MM.1S (cell line): ENCODE results near the gene APOE.
A peak's percentile ranks its signal among the peaks of the same experiment; 100 is the strongest.

Experiments used
- DNase-seq: peaks from one replicate; pipeline ENCODE4 v3.0.0-alpha.2; 2015
- H2AFZ ChIP-seq: fragments of 300-600 bp; sonication (generic); 2 replicates; pipeline ENCODE4 v1.6.0; 2016; ENCODE audit warnings: antibody characterized with exemption, low read length
- H3F3A ChIP-seq: fragments of 300-600 bp; sonication (generic); 2 replicates; pipeline ENCODE4 v1.6.1; 2016; ENCODE audit warnings: mild to moderate bottlenecking, antibody characterized with exemption, low read length, moderate library complexity, mixed read lengths; ENCODE audit not compliant: insufficient read depth
- H3K27ac ChIP-seq: fragments of 300-600 bp; sonication (generic); 2 replicates; pipeline ENCODE4 v1.5.1; 2016; ENCODE audit warnings: mild to moderate bottlenecking, low read length
- H3K27me3 ChIP-seq: fragments of 300-600 bp; sonication (generic); replicated peaks from 2 replicates; pipeline ENCODE4 v1.6.0; 2016; ENCODE audit warnings: low read length; ENCODE audit not compliant: insufficient read depth
- H3K36me3 ChIP-seq: fragments of 300-600 bp; sonication (generic); replicated peaks from 2 replicates; pipeline ENCODE4 v1.6.1; 2016; ENCODE audit warnings: mild to moderate bottlenecking, low read length, mixed read lengths; ENCODE audit not compliant: insufficient read depth
- H3K4me1 ChIP-seq: fragments of 300-600 bp; sonication (generic); 2 replicates; pipeline ENCODE4 v1.6.1; 2016; ENCODE audit warnings: low read length, mixed read lengths
- H3K4me2 ChIP-seq: fragments of 300-600 bp; sonication (generic); 2 replicates; pipeline ENCODE4 v1.6.0; 2016; ENCODE audit warnings: low read depth, low read length
- H3K4me3 ChIP-seq: fragments of 300-600 bp; sonication (generic); 2 replicates; pipeline ENCODE4 v1.5.1; 2016; ENCODE audit warnings: low read length, mixed read lengths
- H3K79me2 ChIP-seq: fragments of 300-600 bp; sonication (generic); 2 replicates; pipeline ENCODE4 v1.6.1; 2016; ENCODE audit warnings: mixed run types, low read length, mixed read lengths
- H3K9ac ChIP-seq: fragments of 300-600 bp; sonication (generic); 2 replicates; pipeline ENCODE4 v1.6.1; 2016; ENCODE audit warnings: low read length, mixed read lengths
- H3K9me2 ChIP-seq: fragments of 300-600 bp; sonication (generic); replicated peaks from 2 replicates; pipeline ENCODE4 v1.6.1; 2016; ENCODE audit warnings: mild to moderate bottlenecking, low read length, mixed read lengths; ENCODE audit not compliant: insufficient read depth
- H3K9me3 ChIP-seq: fragments of 300-600 bp; sonication (generic); replicated peaks from 2 replicates; pipeline ENCODE4 v1.6.1; 2016; ENCODE audit warnings: mild to moderate bottlenecking, low read length, mixed read lengths; ENCODE audit not compliant: insufficient read depth
- H4K20me1 ChIP-seq: fragments of 300-600 bp; sonication (generic); 2 replicates; pipeline ENCODE4 v1.6.1; 2016; ENCODE audit warnings: mild to moderate bottlenecking, low read length, moderate library complexity, mixed read lengths; ENCODE audit not compliant: insufficient read depth
- EZH2 ChIP-seq: fragments of 300-600 bp; sonication (generic); optimal IDR thresholded peaks from 2 replicates; pipeline ENCODE3; 2017; ENCODE audit warnings: low read depth, mild to moderate bottlenecking, antibody characterized with exemption, low read length, mixed read lengths
- EZH2phosphoT487 ChIP-seq: fragments of 300-600 bp; sonication (generic); IDR thresholded peaks from 2 replicates; pipeline ENCODE4 v1.6.1; 2018; ENCODE audit warnings: antibody characterized with exemption, low read length
- TF ChIP-seq, protein P1 (sequence below): fragments of 300-600 bp; sonication (generic); IDR thresholded peaks from 2 replicates; pipeline ENCODE4 v1.5.1; 2016; ENCODE audit warnings: antibody characterized with exemption, low read length, mixed read lengths

The APOE gene

DNA sequence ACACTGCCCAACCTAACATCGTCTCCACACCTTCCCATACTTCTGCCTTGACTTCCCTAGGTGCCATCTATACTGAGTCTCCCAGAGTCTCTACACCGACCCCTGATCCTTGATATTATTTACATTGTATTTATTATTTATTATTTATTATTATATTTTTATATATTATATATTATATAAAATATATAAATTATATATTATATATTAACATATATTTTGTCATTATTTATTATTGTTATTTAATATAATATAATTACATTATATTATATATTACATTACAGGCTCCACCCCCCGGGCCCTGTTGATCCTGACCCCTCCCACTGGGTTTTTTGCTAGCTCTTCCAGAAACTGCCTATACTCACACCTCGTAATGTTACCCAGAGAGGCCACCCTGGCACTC, 32.9 kb upstream of the APOE start:
- Histone ChIP-seq H4K20me1 (no peaks in the 10 kb centered on the region), H3K9me3 (no peaks in the 10 kb centered on the region), H3K4me3 (no peak overlapping the region), H2AFZ (no peak overlapping the region), H3K4me1 (no peaks in the 10 kb centered on the region), H3K27ac (no peak overlapping the region), H3K9me2 (no peaks in the 10 kb centered on the region), H3F3A (no peaks in the 10 kb centered on the region), H3K79me2 (no peaks in the 10 kb centered on the region), H3K9ac (no peak overlapping the region), H3K27me3 (peaks cover 91% of the 10 kb centered on the region), H3K36me3 (no peaks in the 10 kb centered on the region), H3K4me2 (no peak overlapping the region)
- DNase-seq = no peak
- TF ChIP-seq EZH2phosphoT487 = no peak
- no peak for TF ChIP-seq EZH2

DNA sequence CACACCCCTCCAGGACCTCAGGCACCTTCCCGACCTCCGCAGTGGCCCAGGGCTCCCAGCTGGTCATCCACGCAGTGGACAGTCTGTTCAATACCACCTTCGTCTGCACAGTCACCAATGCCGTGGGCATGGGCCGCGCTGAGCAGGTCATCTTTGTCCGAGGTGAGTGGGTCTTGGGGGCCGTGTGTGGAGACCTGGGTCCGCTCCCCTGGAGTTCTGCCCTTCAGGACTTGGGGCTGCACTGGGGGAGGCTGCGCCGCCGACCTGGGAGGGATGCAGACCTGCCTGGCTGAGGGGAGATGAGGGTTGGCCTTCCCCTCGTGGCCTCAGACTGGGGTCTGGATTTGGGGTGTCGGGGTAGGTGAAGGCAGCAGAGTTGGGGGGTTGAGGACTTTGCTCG, 31.3 kb upstream of the APOE start:
- Histone ChIP-seq H4K20me1 (no peaks in the 10 kb centered on the region), H3K4me1 (no peaks in the 10 kb centered on the region), H3K4me3 (no peak overlapping the region), H3K79me2 (no peaks in the 10 kb centered on the region), H3K27ac (no peak overlapping the region), H3K9ac (no peak overlapping the region), H3K9me3 (no peaks in the 10 kb centered on the region), H3F3A (no peaks in the 10 kb centered on the region), H3K9me2 (no peaks in the 10 kb centered on the region), H3K36me3 (no peaks in the 10 kb centered on the region), H3K4me2 (no peak overlapping the region), H2AFZ (no peak overlapping the region), H3K27me3 (peaks cover 93% of the 10 kb centered on the region)
- DNase-seq = no peak
- no peak for TF ChIP-seq EZH2phosphoT487
- TF ChIP-seq, protein P1, sequence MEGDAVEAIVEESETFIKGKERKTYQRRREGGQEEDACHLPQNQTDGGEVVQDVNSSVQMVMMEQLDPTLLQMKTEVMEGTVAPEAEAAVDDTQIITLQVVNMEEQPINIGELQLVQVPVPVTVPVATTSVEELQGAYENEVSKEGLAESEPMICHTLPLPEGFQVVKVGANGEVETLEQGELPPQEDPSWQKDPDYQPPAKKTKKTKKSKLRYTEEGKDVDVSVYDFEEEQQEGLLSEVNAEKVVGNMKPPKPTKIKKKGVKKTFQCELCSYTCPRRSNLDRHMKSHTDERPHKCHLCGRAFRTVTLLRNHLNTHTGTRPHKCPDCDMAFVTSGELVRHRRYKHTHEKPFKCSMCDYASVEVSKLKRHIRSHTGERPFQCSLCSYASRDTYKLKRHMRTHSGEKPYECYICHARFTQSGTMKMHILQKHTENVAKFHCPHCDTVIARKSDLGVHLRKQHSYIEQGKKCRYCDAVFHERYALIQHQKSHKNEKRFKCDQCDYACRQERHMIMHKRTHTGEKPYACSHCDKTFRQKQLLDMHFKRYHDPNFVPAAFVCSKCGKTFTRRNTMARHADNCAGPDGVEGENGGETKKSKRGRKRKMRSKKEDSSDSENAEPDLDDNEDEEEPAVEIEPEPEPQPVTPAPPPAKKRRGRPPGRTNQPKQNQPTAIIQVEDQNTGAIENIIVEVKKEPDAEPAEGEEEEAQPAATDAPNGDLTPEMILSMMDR = no peak
- no peak for TF ChIP-seq EZH2

DNA sequence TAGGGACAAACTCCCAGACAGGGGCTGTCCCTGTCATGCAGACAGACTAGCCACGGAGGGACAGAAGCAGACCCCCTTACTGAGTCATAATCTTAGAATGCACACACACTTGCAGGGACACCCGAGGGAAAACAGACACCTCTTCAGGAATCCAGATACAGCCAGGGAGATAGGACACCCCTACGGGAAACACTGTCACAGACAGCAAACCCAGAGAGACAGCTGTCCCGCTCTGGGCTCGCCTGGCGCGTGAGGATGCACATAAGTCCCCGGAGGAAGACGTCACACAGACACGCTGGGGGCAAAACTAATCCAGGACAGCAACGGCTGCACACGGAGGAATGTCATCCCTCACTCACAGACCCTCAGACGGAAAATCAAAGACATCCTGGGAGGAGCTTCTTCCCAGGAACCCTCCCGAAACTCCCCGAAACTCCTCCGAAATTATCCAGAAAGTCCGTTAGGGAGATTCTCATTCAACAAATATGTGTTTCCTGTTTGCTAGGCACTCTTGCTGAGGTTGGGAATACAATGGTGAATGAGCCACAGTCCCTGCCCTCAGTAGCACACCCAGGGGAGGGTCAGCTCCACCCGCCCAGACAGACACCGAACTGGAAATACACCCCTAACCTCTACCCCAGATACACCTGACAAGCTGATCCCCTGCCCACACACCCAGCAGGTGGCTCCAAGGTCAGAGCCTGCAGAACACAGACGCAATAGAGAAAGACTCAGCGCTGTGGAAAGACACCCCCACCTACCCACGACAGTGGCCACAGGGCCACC, 29.7 kb upstream of the APOE start:
- H3K27ac ChIP-seq = no peak overlapping the region

More for the DNA sequence above, 29.7 kb upstream of the APOE start:
- Histone ChIP-seq H3F3A (no peaks in the 10 kb centered on the region), H2AFZ (0 out of 2 replicates have a peak overlapping the region, but pooled peaks have one; percentile 23), H3K36me3 (no peaks in the 10 kb centered on the region), H3K4me1 (no peaks in the 10 kb centered on the region), H3K9me3 (no peaks in the 10 kb centered on the region), H4K20me1 (no peaks in the 10 kb centered on the region), H3K27me3 (peaks cover 95% of the 10 kb centered on the region), H3K9me2 (no peaks in the 10 kb centered on the region), H3K9ac (no peak overlapping the region), H3K79me2 (no peaks in the 10 kb centered on the region), H3K4me2 (no peak overlapping the region), H3K4me3 (no peak overlapping the region)
- DNase-seq = no peak
- no peak for TF ChIP-seq EZH2
- TF ChIP-seq, protein P1 = no peak
- no peak for TF ChIP-seq EZH2phosphoT487
